COR-L47 (cell line): Measurements from ENCODE around the gene CAMK1G.

Source experiments
- DNase-seq: peaks from one replicate; lab custom pipeline; 2025; lab: John Stamatoyannopoulos, UW

Gene CAMK1G

DNA sequence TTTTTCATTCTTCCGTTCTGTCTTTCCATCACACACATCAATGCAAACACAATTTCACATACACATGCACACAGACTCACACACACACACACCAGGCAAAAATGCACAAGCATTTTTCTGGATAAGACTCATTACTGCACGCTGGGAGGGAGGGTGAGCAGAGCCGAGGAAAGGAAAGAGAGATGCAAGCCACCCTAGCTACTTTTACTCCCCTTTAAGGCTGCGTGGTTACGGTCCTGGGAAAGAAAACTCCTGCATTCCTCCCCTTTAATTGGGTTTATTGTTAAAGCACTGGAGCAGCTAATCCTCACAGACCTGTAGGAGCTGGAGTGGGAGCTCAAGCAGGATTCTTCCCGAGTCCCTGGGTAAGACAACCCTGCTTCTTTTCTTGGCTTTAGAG, at the start of gene CAMK1G:
Gene CAMK1G (plus strand): TSS at position 307 of the 400 bp plus-strand sequence. CDS start 11,270 bp downstream, outside the sequence.
- DNase-seq, result peak; percentile 10

DNA sequence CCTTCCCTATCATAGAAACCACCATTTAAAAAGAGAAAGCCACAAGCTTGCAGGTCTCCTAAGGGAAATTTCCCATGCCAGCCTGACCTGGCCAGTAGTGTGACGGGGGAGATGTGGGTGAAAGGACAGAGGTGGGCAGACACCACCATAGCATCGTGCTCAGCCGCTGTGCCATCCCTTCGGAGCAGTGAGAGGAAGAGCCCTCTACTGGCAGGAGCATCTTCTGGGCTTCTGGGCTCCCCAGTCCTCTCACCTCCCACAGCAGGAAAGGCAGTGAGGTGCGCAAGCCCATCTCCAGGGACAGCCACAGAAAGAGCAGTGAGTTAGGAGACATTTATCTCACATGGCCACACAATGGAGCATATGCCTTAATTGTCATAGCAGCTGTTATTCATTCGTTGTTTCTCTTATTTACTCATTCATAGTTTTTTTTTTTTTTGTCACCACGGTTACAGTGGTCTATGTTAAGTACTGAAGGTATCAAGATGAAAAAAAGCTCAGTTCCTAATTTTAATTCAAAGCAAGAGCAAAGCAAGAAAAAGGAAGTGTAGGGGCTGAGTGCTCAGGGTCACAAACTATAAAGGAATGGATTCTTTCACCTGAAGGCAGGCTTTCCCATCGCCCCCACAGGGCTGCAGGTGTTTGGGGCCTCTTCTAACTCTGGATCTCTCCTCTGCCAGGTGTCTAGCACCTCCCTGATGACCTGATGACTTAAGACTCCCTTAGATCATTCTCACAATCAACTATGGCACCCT, 48.8 kb upstream of the CAMK1G start:
- DNase-seq, result no peak

DNA sequence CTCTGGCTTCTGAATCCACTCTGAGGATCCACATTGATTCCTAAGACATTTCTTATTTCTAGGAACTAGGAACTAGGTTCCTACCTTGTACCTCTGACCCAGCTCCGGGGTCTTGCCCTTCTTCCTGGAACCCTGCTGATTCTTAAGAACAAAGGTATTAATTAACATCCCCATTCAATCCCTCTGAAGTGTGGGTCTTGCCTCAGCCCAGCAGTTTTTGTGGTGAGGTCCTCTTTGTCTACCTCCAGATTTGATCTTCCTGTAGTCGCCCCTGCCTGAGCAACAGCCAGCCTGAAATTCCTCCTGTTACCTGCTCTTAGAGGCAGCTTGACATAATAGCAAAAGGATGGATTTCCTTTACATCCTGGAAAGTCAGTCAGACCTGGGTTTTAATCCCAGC, 46.7 kb upstream of the CAMK1G start:
- DNase-seq, result no peak

DNA sequence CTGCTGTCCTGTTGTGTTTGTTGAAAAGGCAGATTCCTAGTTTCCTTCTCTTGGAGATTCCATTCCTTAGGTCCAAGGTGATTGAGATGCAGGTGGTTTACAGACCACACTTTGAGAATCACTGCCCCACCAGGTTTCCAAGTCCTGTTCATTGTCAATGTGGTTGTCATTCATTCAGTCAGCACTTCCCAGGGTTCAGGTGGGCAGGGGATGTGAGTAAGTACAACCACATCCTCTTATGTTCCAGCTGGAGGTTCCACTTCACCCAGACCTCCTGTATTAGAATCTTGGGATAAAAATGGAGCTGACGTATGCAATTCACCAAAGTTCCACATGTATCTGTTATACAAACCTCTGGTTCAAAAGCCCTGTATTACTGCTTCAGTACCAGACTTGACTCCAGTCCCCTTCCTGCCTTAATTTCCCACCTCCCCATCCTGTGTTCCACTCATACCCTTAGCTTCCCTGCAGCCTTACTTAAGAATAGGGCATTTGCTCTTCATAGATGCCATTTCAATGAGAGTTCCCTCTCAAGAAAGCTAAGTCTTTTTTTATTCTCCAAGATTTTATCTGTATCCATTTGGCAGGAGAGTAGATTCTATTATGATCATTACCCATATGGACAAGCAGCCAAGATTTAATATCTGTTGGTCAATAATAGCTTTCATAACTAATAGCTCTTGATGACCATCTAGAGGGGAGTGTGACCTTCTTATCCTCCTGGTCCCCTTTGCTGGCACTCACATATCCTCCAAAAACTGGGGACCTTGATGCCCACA, 46.0 kb upstream of the CAMK1G start:
- no peak for DNase-seq

DNA sequence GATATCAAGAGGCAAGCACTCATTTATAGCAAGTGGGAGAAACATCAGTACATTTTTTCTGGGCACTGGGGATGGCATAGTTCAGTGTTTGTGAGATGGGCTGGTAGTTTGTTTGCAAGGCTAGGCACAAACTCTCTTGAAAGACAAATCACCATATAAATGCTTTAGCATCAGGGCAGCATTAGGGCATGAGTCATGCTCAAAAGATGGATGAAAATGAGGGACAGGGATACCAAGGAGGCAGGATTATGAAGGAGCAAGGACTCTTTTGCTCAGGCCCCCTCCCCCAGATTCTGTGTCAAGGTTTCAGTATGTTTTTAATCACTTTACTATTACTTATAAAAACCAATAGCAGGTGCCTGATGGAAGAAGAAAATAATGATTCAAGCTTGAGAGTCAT, 43.9 kb upstream of the CAMK1G start:
- no peak for DNase-seq

DNA sequence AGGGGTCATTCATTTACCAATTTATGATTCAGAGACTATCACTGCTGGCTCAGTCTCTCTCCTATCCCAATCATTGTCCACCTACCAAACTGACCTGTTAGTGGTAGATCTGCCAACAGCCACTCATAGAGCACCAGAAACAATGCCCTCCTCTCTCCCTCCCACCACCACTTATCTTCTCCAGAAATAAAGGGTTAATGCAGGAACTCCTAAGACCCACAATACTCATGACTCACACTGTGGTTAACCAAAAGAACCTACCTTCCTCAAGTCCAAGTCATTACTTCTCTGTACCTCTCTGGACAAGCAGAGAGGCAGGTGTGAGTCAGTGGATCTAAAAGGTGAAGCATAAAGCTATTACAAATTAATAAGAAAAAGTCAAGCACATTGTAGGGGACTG, 40.9 kb upstream of the CAMK1G start:
- no peak for DNase-seq

DNA sequence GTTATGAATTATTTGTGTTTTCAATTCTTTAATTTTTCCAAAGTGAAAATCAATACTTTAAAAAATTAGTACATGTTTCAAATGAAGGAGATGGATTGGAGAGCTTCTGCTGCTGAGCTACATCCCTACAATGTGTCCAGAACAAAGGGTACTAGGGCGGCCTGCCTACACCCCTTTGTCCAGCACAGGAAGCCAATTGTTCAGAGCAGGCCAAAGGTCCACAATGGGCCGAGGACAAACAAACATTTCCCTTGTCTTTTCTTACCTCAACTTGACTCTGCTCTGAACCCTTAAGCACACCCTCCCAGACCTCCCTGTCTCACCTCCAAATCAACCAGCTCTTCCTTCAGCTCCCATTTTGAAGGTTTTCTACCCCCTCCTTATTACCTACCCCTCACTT, 39.4 kb upstream of the CAMK1G start:
- DNase-seq, result no peak

DNA sequence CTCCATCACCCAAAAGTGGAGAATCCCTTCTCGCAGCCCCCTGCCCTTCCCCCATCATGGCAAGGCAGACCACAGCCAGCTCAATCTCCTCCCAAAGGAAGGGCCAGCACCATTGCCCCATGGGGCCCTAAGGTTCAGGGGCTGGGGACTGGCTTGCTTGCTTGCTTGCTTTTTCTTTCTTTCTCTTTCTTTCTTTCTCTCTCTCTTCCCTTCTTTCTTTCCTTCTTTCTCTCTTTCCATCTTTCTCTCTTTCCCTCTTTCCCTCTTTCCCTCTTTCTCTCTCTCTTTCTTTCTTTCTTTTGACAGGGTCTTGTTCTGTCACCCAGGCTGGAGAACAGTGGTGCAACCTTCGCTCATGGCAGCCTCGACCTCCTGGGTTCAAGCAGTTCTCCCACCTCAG, 38.1 kb upstream of the CAMK1G start:
- no peak for DNase-seq

DNA sequence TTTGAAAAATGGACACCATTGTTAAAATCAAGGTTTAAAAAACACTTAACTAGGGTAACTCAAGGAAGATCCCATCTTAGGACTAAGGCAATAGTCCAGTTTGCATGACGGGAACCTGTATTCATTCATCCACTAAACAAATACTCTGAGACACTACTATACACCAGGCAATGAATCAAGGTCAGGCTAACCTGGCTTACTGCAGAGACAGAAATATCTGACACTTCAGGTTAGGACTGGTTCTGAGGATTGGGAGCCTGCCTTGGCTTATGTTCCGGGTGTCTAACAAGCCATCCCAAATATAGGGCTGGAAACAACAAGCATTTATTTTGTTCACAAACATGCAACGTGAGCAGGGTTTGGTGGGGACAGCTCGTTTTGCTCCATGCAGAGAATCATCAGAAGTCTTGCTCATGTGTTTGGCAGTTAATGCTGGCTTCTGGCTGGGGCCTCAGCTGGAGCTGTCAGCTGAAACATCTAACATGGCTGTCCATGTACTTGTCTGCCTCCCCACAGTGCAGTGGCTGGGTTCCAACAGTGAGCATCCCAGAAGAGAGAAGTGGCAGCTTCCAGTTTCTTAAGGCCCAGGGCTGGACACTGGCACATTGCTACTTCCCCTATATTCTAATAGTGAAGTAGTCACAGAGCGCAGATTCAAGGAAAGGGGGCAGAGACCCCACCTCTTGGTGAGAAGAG, 37.0 kb upstream of the CAMK1G start:
- DNase-seq, result peak; percentile 13

DNA sequence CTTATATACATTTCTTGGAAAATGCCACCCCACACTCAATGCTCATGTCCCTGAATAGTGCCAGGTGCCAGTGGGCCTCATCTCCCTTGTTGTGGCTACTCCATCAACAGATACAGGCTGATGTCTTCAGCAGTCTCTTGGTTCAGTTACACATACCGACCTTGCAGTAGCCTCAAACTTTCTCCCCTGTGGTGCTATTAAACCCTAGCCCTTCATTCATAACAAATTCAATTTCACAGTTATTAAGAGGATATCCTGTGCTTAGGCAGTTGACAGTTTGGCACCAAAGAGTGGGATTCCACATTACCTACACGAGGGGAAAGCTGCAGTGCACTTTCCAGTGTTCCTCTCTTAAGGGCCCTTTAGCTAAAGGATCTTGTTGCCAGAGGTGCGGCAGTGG, 35.9 kb upstream of the CAMK1G start:
- DNase-seq, result no peak

DNA sequence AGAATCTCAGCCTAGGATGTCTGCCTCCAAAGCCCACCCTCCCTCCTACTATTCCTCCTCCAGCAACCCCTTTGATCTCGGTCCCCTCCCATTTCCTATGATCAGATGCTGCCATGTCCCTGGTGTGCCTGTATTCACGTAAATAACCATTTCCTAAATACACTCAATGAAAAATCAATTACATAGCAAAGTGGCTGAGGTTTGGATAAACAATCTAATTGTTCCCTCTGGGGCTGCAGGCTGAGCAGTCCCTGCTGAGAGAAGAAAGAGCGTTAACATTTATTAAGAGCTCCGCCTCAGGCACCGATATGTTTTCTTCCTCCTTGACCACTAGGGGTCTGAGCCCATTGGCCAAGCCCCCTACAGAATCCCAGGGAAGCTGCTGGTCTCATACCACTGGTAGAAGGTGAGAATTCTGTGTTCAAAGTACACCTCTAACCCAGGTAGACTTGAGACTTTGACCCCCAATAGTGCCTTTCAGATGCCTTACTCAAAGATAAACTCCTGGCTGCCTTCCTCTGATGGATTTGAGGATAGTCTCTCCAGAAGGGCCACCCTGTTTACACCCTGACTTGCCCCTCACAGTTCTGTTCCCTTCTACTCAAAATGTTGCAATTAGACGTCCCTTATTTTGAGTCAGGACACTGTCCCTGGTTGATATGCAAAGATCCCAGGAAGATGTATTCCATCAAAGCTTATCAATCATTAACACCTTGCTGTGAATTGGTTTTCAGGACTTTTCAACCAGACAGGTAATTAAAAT, 33.9 kb upstream of the CAMK1G start:
- DNase-seq, result peak; percentile 57

DNA sequence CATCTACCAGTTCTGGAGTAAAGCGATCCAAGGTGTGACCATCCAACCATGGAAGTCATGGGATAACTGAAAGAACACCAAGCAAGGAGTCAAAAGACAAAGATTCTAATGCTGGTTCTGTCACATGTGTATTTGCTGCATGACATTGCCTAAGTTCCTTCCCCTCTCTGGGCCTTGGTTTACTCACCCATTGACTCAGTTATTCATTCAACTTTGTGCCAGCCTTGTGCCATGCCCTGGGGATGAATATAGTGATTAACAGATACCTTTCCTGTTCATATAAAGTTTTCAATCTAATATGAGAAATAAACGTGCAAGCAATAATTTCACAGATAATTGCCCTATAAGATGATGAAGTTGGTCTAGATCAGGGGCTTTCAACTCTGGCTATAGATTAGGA, 33.0 kb upstream of the CAMK1G start:
- DNase-seq, result no peak

DNA sequence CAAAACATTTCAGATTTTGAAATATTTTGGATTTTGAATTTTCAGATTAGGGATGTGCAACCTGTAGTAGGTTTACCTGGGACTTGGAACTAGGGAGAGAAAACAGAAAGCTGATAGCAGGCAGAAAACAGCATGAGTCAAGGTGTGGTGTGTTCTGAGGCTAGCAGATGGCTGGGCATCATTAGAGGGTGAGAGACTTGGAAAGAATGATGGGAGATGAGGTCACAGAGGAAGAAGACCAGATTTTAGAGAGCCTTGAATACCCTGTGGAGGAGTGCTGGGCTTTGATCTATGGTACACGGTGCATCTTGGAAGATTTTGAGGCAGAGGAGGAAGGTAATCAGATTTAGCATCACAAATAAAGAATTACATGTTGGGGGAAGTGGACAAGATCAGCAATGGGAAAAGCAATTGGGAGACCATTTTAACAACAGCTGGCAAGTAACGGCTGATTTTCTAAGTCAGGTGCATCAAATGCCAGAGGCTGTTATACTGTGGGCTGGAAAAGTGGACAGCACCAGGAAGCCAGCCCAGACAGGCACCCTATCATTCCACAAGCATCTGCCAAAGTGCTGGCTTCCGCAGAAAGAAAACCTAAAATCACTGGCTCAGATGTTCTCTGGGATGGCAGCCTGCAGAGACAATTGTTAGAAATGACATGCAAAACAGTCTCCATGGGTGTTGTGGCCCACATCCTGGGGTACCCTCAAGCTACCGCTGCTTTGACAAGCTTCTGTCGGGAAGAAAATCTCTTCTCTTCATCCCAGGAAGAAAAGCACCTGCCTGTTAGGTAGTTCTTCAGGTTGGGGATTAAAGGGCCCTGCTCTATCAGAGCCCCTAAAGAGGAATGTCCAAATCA, 30.9 kb upstream of the CAMK1G start:
- no peak for DNase-seq

DNA sequence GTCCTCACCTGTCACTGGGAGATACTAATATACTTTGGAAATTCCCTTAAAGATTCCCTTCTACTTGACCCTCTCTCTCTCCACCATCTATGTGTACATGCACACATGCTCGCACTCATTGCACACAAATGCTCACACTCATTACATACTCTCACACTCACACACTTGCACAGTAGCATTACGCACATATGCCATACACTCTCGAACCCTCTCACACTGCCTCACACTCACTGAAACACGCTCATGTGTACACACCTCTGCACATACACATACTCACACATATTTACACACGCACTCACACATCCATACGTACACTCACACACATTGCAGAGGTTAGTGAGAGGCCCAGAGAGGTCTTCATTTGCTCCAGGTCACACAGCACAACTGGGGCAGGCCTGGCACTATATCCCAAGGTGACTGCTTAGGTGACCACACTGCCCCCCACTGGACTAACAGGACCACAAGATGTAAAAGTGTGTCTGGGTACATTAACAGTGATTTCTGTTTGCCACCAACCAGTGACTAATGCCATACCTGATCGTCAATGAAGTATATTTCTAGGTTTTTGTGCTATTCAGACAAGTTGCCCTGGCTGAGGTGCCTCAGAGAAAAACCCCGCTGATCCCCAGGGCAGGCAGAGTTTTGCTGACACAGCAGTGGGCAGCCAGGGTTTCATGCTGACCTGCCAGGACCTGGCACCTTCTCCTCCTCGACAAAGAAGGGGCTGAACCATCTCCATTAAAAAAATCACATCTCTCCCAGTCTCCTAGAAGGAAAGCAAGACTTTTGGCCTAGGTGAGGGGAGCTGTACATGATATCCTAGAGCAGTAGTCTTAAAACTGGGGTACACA, 28.5 kb upstream of the CAMK1G start:
- DNase-seq, result no peak

DNA sequence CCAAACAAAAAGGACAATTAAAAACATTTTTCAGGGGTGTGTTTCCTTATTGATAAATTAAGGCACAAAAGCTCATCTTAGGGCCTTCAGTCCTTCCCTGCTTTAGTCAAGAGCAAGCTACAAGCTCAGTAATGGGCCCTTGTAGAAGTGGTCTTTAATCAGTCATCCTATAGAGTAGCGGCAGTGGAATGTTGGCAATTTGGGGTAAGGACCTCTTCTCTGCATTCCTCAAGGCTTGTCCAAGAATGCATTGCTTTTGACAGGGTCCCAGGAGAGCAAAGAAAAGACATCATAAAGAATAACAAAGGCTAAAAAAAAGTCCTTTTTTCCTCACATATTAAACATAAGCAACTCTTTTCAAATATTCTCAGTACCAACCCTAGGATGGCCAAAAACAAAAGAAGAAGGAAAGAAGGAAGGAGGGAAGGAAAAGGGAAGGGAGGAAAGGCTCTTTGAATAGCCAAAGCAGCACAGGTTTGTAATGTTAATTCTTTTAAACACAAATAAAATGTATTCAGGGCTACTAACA, 27.3 kb upstream of the CAMK1G start:
- no peak for DNase-seq

DNA sequence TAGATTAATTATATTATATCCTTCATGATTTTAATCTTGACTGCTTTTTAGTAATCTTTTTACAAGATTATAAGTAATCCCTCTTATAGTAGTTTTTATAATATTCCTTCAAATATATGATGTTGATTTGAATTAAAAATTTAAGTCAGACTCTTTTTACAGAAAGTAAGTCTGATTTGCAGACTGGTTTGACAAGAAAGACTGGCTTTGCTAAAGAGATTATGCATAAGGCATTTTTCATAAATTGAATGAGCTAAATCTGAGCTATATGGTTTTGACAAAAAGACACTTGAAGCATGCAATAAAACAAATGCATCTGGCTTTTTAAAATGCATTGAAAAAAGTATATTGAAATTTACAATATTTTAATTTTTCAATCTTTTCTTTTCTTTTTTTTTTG, 26.3 kb upstream of the CAMK1G start:
- no peak for DNase-seq

DNA sequence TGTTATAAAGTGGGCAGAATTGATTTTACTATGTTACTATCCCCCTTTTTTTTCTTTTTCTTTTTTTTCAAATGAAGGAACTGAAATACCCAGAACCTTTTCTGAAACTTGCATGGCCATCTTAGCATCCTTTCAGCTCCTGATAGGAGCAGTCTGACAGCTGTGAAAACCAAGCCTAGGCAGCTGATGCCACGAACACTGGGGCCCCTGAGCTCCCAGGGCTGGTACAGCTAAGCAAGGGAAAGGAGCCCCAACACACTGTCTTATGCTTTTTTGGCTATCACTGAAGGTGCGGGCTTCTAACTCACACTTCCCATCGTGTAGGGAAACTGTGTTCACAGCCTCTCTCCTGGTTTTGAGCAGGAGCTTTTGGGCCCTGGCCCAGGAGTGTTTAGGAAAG, 23.0 kb upstream of the CAMK1G start:
- no peak for DNase-seq

DNA sequence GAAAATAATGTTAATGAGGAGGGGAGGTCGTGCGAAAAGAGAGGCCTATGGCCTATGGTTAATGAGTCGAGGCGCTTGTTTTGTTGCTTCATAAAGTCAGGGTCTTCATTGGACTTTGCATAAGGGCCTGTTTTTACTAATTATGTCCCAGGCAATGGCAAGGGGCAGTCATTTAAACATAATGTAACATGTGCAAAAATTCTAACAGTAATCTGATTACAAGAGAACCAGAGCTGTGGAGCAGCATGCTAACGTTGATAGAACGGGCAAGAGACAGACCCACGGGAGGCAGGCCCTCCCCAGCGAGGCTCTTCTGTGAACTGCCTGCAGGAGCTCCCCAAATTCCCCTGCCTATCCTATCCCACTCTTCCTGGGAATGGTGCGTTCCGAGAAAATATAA, 22.6 kb upstream of the CAMK1G start:
- DNase-seq, result no peak

DNA sequence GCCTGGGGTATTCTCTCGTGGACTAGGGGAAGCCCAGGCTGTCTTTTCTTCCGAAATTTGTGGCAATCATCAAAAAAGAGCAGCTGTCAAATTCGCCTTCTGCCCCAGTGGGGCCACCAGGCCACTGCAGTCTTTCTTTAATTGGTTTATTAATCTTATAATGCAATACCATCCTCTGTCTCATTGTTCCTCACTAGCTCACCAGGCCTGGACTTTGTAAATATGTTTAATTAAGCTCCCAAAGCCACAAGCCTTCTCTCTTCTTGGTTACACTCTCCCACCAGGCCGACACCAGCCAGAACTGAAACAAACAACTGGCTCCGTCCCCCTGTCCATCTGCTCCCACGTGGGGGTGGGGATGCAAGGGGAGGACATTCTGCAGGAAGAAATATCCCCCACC, 22.0 kb upstream of the CAMK1G start:
- DNase-seq, result no peak

DNA sequence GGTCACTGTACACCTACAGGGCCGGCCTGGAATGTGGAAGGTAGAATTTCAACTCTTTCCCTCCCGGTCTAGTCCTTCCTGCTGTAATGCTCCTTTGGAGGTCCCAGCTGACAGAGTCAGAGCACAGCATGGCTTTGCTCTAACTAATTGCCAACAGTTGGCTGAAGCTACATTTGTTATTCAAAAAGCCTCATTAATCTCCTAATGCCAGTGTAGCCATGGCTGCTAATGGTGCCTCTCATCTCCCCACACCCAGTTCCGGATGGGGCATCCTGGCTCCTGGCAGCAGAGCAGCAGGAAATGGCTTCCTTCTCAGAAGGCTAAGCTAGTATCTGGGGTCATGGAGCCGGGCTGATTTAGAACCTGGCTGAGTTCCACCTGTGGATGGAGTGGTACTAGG, 18.7 kb upstream of the CAMK1G start:
- peak; percentile 60 for DNase-seq
